HepG2 (cell line): ENCODE results near the gene LCA5. TPM values are rescaled to one million over a fixed set of nuclear protein-coding genes. Genes with fewer than 3 reads are reported as not detected.

Experiments
- ELK4 ChIP-seq: sonication (generic); formaldehyde crosslinking; IDR thresholded peaks from 2 replicates; pipeline ENCODE4 v1.9.0; 2021; ENCODE audit warnings: missing genetic modification reagents, borderline replicate concordance
- FOSL2 ChIP-seq: sonication (generic); formaldehyde crosslinking; IDR thresholded peaks from 2 replicates; pipeline ENCODE4 v1.4.0; 2020; ENCODE audit warnings: missing genetic modification reagents
- GATAD2A ChIP-seq: IDR thresholded peaks from 2 replicates; pipeline ENCODE4 v1.6.1; 2016
- KLF13 ChIP-seq: sonication (generic); formaldehyde crosslinking; IDR thresholded peaks from 2 replicates; pipeline ENCODE4 v1.4.0; 2020; ENCODE audit warnings: mild to moderate bottlenecking, missing genetic modification reagents
- KMT2A ChIP-seq: sonication (generic); formaldehyde crosslinking; IDR thresholded peaks from 2 replicates; pipeline ENCODE4 v1.4.0; 2020; ENCODE audit warnings: missing genetic modification reagents
- LRRFIP1 ChIP-seq: sonication (generic); formaldehyde crosslinking; conservative IDR thresholded peaks from 2 replicates; pipeline ENCODE4 v1.4.0; 2020; ENCODE audit warnings: missing genetic modification reagents
- PLSCR1 ChIP-seq: sonication (generic); formaldehyde crosslinking; IDR thresholded peaks from 2 replicates; pipeline ENCODE4 v1.5.0; 2020; ENCODE audit warnings: missing genetic modification reagents, mild to moderate bottlenecking, borderline replicate concordance
- PRDM10 ChIP-seq: sonication (generic); formaldehyde crosslinking; IDR thresholded peaks from 2 replicates; pipeline ENCODE4 v1.4.0; 2020; ENCODE audit warnings: low read depth, missing genetic modification reagents
- RFX5 ChIP-seq: IDR thresholded peaks from 2 replicates; pipeline ENCODE4 v1.6.1; 2011; ENCODE audit warnings: low read depth, low read length, improper control_type of control experiment
- TBX2 ChIP-seq: sonication (generic); formaldehyde crosslinking; IDR thresholded peaks from 2 replicates; pipeline ENCODE4 v1.5.0; 2020; ENCODE audit warnings: missing genetic modification reagents, mild to moderate bottlenecking, borderline replicate concordance
- TRIM22 ChIP-seq: fragments of 450-650 bp; IDR thresholded peaks from 2 replicates; pipeline ENCODE4 v1.6.1; 2017
- U2AF1 ChIP-seq: fragments of 200-400 bp; formaldehyde crosslinking; optimal IDR thresholded peaks from 2 replicates; pipeline ENCODE3; 2017; ENCODE audit warnings: mild to moderate bottlenecking, low read depth, low read length
- WIZ ChIP-seq: sonication (generic); formaldehyde crosslinking; IDR thresholded peaks from 2 replicates; pipeline ENCODE4 v1.5.1; 2020; ENCODE audit warnings: mild to moderate bottlenecking, missing genetic modification reagents
- ZFP91 ChIP-seq: sonication (generic); formaldehyde crosslinking; IDR thresholded peaks from 2 replicates; pipeline ENCODE4 v1.9.0; 2022; ENCODE audit warnings: missing genetic modification reagents, mild to moderate bottlenecking, borderline replicate concordance
- ZKSCAN5 ChIP-seq: sonication (generic); formaldehyde crosslinking; IDR thresholded peaks from 2 replicates; pipeline ENCODE4 v1.5.1; 2020; ENCODE audit warnings: mild to moderate bottlenecking, missing genetic modification reagents
- ZNF207 ChIP-seq: fragments of 450-650 bp; IDR thresholded peaks from 2 replicates; pipeline ENCODE4 v1.6.1; 2016; ENCODE audit warnings: antibody characterized with exemption, borderline replicate concordance
- ZNF607 ChIP-seq: sonication (generic); formaldehyde crosslinking; IDR thresholded peaks from 2 replicates; pipeline ENCODE4 v1.5.1; 2020; ENCODE audit warnings: missing genetic modification reagents, mild to moderate bottlenecking, borderline replicate concordance
- ZNF780A ChIP-seq: sonication (generic); formaldehyde crosslinking; IDR thresholded peaks from 2 replicates; pipeline ENCODE4 v1.8.0; 2022; ENCODE audit warnings: mild to moderate bottlenecking, missing genetic modification reagents, moderate library complexity
- polyA plus RNA-seq, 8 experiments: library from polyadenylated mRNA; depleted of rRNA in 3 of 8; stranded (reverse) in 7 of 8; unstranded in 1 of 8; fragments of >200 nt; fragmentation: Illumina TruSeq in 4 of 8; extraction: Trizol in 4 of 8; gene quantifications; 2 replicates each; pipeline versions ENCODE4 v1.2.1 to v1.2.3, GENCODE V29; 2011 to 2016; ENCODE audit warnings: low read depth in 4 of 8, missing spikeins in 1 of 8, mixed read lengths in 1 of 8; ENCODE audit not compliant: insufficient read depth in 1 of 8
- total RNA-seq, 5 experiments: library from RNA; depleted of rRNA; stranded (reverse); fragments of >200 nt; fragmentation: Illumina TruSeq; extraction: Trizol; gene quantifications; 2 replicates each; pipeline ENCODE4 v1.2.3, GENCODE V29; 2016; ENCODE audit warnings: low read depth in 1 of 5

LCA5 gene
- total and polyA plus RNA-seq, 2 of the 13 experiments (the other 11 are each of a cell fraction or from before 2014, with no cell fraction given), result 0.84 to 4.6 TPM

GRCh38 chr6:79525272-79526100, 11.7 kb downstream of the LCA5 start (continued):
- TF ChIP-seq GATAD2A (CRISPR knock-in tag) (peak; percentile 71), KMT2A (peak; percentile 56), U2AF1 (no peak), TRIM22 (no peak), WIZ (no peak), ELK4 (no peak), PRDM10 (CRISPR knock-in tag) (no peak), RFX5 (no peak), ZNF607 (CRISPR knock-in tag) (no peak), ZKSCAN5 (CRISPR knock-in tag) (no peak), PLSCR1 (CRISPR knock-in tag) (no peak), ZFP91 (CRISPR knock-in tag) (peak; percentile 32; the same call in 1 of the 2 replicates), KLF13 (CRISPR knock-in tag) (no peak), ZNF780A (CRISPR knock-in tag) (no peak), TBX2 (CRISPR knock-in tag) (peak; percentile 90), LRRFIP1 (CRISPR knock-in tag) (no peak), ZNF207 (no peak), FOSL2 (peak; percentile 45)
